K562 (cell line): ENCODE data around the gene LDAH. TPM values are rescaled to one million over a fixed set of nuclear protein-coding genes. Genes with fewer than 3 reads are reported as not detected.

Source experiments
- ATAC-seq: fragments of 200-7000 bp; cut with Tn5 transposase; 3 replicates; pipeline ENCODE4 v1.9.1; 2020; ENCODE audit warnings: moderate library complexity
- BruUV-seq: library from RNA; stranded (reverse); fragments of 400-500 nt; replicated peaks from 2 replicates; lab custom pipeline; 2021; lab: Mats Ljungman, UMichigan
- CTCF ChIA-PET: fragments of 300-600 bp; formaldehyde crosslinking; extraction: SDS; loops from one replicate; lab custom pipeline; 2021; ENCODE audit warnings: low intra/inter-chr PET ratio; lab: Yijun Ruan, JAX
- POLR2A ChIA-PET: fragments of 300-600, 350-650 bp; sonication (Branson Sonifier 250); formaldehyde crosslinking; extraction: SDS; loops from one replicate; lab custom pipeline; 2021; ENCODE audit warnings: antibody characterized with exemption, inconsistent platforms; lab: Yijun Ruan, JAX
- DNase-seq, 4 experiments: peaks; one replicate each; pipeline versions ENCODE4 v3.0.0 to v3.0.0-alpha.2; 2011 to 2018; ENCODE audit warnings: low spot score in 3 of 4, mixed read lengths in 3 of 4; ENCODE audit errors: extremely low read depth in 1 of 4
- FAIRE-seq: peaks from 2 replicates; lab custom pipeline; 2011; peaks lifted over from hg19 to GRCh38; lab: Jason Lieb, UNC
- H2AFZ ChIP-seq: 2 replicates; pipeline ENCODE4 v1.6.0; 2011; ENCODE audit warnings: low read depth, low read length, control low read depth, inconsistent platforms
- H3K27ac ChIP-seq: fragments of 200-600 bp; 3 replicates; pipeline ENCODE4 v1.8.0; 2011; ENCODE audit warnings: low read depth, mild to moderate bottlenecking, control low read depth, inconsistent platforms, low read length, moderate library complexity, mixed read lengths; ENCODE audit errors: extremely low read depth
- H3K27me3 ChIP-seq, 2 experiments: fragments of 300-600 bp in 1 of 2; 2 replicates in 1 of 2; 3 replicates in 1 of 2; pipeline versions ENCODE4 v1.6.0 to v1.8.0; 2011; ENCODE audit warnings: inconsistent platforms in 2 of 2, low read length in 2 of 2, mild to moderate bottlenecking in 1 of 2, mixed read lengths in 1 of 2, moderate library complexity in 1 of 2; ENCODE audit not compliant: control insufficient read depth in 2 of 2, insufficient read depth in 2 of 2
- H3K36me3 ChIP-seq: fragments of 300-600 bp; 3 replicates; pipeline ENCODE4 v1.8.0; 2011; ENCODE audit warnings: mild to moderate bottlenecking, low read length, inconsistent platforms; ENCODE audit not compliant: control insufficient read depth, insufficient read depth
- H3K4me1 ChIP-seq, 2 experiments: fragments of 200-600 bp in 1 of 2; replicated peaks in 1 of 2; 2 replicates in 1 of 2; 3 replicates in 1 of 2; pipeline versions ENCODE4 v1.5.1 to v1.8.0; 2011; ENCODE audit warnings: inconsistent platforms in 2 of 2, low read length in 2 of 2, mild to moderate bottlenecking in 1 of 2, mixed read lengths in 1 of 2, moderate library complexity in 1 of 2; ENCODE audit not compliant: control insufficient read depth in 2 of 2, insufficient read depth in 2 of 2
- H3K4me2 ChIP-seq: 2 replicates; pipeline ENCODE4 v1.6.1; 2011; ENCODE audit warnings: low read length, control low read depth, inconsistent platforms, mixed read lengths; ENCODE audit not compliant: insufficient read depth
- H3K4me3 ChIP-seq: fragments of 200-600 bp; sonication (generic), shearing (Covaris generic); 2 replicates; pipeline ENCODE4 v1.5.1; 2016; ENCODE audit warnings: control low read depth, inconsistent platforms
- H3K79me2 ChIP-seq: fragments of 200-600 bp; 3 replicates; pipeline ENCODE4 v1.8.0; 2011; ENCODE audit warnings: low read length, inconsistent platforms; ENCODE audit not compliant: control insufficient read depth, insufficient read depth
- H3K9ac ChIP-seq, 2 experiments: 2 replicates each; pipeline versions ENCODE4 v1.6.0 to v1.6.1; 2011; ENCODE audit warnings: low read depth in 2 of 2, low read length in 2 of 2, control low read depth in 1 of 2, inconsistent platforms in 1 of 2, mild to moderate bottlenecking in 1 of 2, mixed read lengths in 1 of 2; ENCODE audit not compliant: insufficient read depth in 1 of 2
- H3K9me1 ChIP-seq: one replicate; pipeline ENCODE4 v1.6.0; 2011; ENCODE audit warnings: inconsistent platforms, mild to moderate bottlenecking, low read length, moderate library complexity; ENCODE audit not compliant: control insufficient read depth, insufficient read depth
- H3K9me3 ChIP-seq: replicated peaks from 2 replicates; pipeline ENCODE4 v1.5.1; 2011; ENCODE audit warnings: low read depth, low read length, inconsistent platforms; ENCODE audit not compliant: control insufficient read depth, insufficient read depth
- H4K20me1 ChIP-seq: replicated peaks from 2 replicates; pipeline ENCODE4 v1.6.1; 2011; ENCODE audit warnings: low read length, inconsistent platforms, mixed read lengths; ENCODE audit not compliant: control insufficient read depth, insufficient read depth
- ATF2 ChIP-seq: sonication (generic); formaldehyde crosslinking; IDR thresholded peaks from 2 replicates; pipeline ENCODE4 v1.8.1; 2022; ENCODE audit warnings: missing genetic modification reagents
- CEBPZ ChIP-seq: fragments of 150-350 bp; IDR thresholded peaks from 2 replicates; pipeline ENCODE4 v1.6.1; 2014; ENCODE audit warnings: low read depth, mild to moderate bottlenecking, low read length, borderline replicate concordance
- HOXB6 ChIP-seq: fragments of 250-450 bp; sonication (Bioruptor Pico); IDR thresholded peaks from 2 replicates; pipeline ENCODE4 v1.5.1; 2022; ENCODE audit warnings: mild to moderate bottlenecking, borderline replicate concordance
- L3MBTL2 ChIP-seq: fragments of 450-650 bp; IDR thresholded peaks from 2 replicates; pipeline ENCODE4 v1.6.1; 2016; ENCODE audit warnings: mild to moderate bottlenecking, moderate library complexity
- MAFK ChIP-seq: IDR thresholded peaks from 2 replicates; pipeline ENCODE4 v1.6.1; 2011; ENCODE audit warnings: low read length, improper control_type of control experiment
- RBBP5 ChIP-seq: fragments of 200-600 bp; sonication (generic); IDR thresholded peaks from 2 replicates; pipeline ENCODE4 v1.6.1; 2012; ENCODE audit warnings: borderline replicate concordance, mild to moderate bottlenecking, low read length, control low read depth, inconsistent platforms; ENCODE audit not compliant: insufficient read depth, poor library complexity, severe bottlenecking
- SNIP1 ChIP-seq: fragments of 450-650 bp; IDR thresholded peaks from 2 replicates; pipeline ENCODE4 v1.7.1; 2017; ENCODE audit warnings: low read depth, mild to moderate bottlenecking
- STAT5A ChIP-seq: IDR thresholded peaks from 2 replicates; pipeline ENCODE4 v1.6.1; 2012; ENCODE audit warnings: low read length, inconsistent platforms, borderline replicate concordance
- TBL1XR1 ChIP-seq, 2 experiments: IDR thresholded peaks; 2 replicates each; pipeline ENCODE4 v1.6.1; 2012; ENCODE audit warnings: improper control_type of control experiment in 2 of 2, low read length in 2 of 2, mild to moderate bottlenecking in 1 of 2
- TGIF2 ChIP-seq: sonication (generic); formaldehyde crosslinking; IDR thresholded peaks from 2 replicates; pipeline ENCODE4 v1.8.1; 2022; ENCODE audit warnings: mild to moderate bottlenecking, missing genetic modification reagents, moderate library complexity
- ZC3H11A ChIP-seq: IDR thresholded peaks from 2 replicates; pipeline ENCODE4 v1.6.1; 2012; ENCODE audit warnings: low read depth, low read length, improper control_type of control experiment
- ZNF436 ChIP-seq: fragments of 250-450, 450-650 bp; sonication (Bioruptor Pico); formaldehyde crosslinking; IDR thresholded peaks from 2 replicates; pipeline ENCODE4 v1.7.0; 2020; ENCODE audit warnings: mild to moderate bottlenecking
- ZSCAN32 ChIP-seq: fragments of 450-650 bp; formaldehyde crosslinking; IDR thresholded peaks from 2 replicates; pipeline ENCODE4 v1.4.0; 2020; ENCODE audit warnings: mild to moderate bottlenecking, moderate library complexity
- WGBS: fragments of 100-300 bp; shearing (Covaris generic); methylation state at CpG from one replicate; pipeline ENCODE4 v1.1.6; 2016; ENCODE audit warnings: low coverage, mixed read lengths; ENCODE audit not compliant: insufficient coverage; ENCODE audit errors: missing lambda C conversion rate; 5-methylcytosine and 5-hydroxymethylcytosine counted together
- in situ Hi-C: fragments of 300-500 bp; cut with MboI; formaldehyde crosslinking; loops from 4 replicates; pipeline ENCODE4 v1.15.0; 2018; ENCODE audit warnings: inconsistent platforms, mixed read lengths
- intact Hi-C: fragments of 100-400 bp; cut with micrococcal nuclease; formaldehyde crosslinking; loops from 2 replicates; pipeline ENCODE4 v1.14.2; 2022
- polyA plus RNA-seq, 8 experiments: library from polyadenylated mRNA; depleted of rRNA in 4 of 8; stranded (reverse) in 5 of 8; unstranded in 3 of 8; fragments of >200 nt; fragmentation: Nextera tagmentation in 2 of 8; fragmentation: Illumina TruSeq in 1 of 8; extraction: Ambion mirVana in 2 of 8; extraction: Trizol in 1 of 8; gene quantifications; 2 replicates each; pipeline versions ENCODE4 v1.2.1 to v1.2.3, GENCODE V29; 2011 to 2014; ENCODE audit warnings: inconsistent platforms in 1 of 8, missing spikeins in 1 of 8
- total RNA-seq, 7 experiments: library from RNA; depleted of rRNA in 6 of 7; stranded (reverse); fragments of >200 nt in 6 of 7; fragmentation: Illumina TruSeq in 2 of 7; extraction: Trizol in 2 of 7; gene quantifications; 2 replicates each; pipeline versions ENCODE4 v1.2.1 to v1.2.3, GENCODE V29; 2011 to 2021; ENCODE audit warnings: low replicate concordance in 1 of 7

LDAH gene
- total and polyA plus RNA-seq, 9 of the 15 experiments (the other 6 are each of a cell fraction or from before 2014, with no cell fraction given): 22.3 to 60.1 (median 40.0) TPM

GRCh38 chr2:20678780-20679179 lies 144.1 kb downstream of the LDAH start:
- TF ChIP-seq HOXB6 (CRISPR knock-in tag) (no peak), MAFK (no peak), ATF2 (CRISPR knock-in tag) (no peak), CEBPZ (no peak), RBBP5 (no peak), SNIP1 (no peak), ZC3H11A (no peak), L3MBTL2 (no peak), TGIF2 (CRISPR knock-in tag) (no peak), ZSCAN32 (CRISPR knock-in tag) (no peak), STAT5A (no peak), TBL1XR1 (IDR thresholded peaks at IDR 0.05; ENCODE audit: low read length in 2 of 2) (no peak), ZNF436 (CRISPR knock-in tag) (no peak)
- Histone ChIP-seq H3K4me1 (peaks cover 0 to 3% of the 10 kb centered on the region in 2 experiments; a peak in 1 of 5 replicates), H3K27ac (no peak overlapping the region), H3K4me2 (no peak overlapping the region), H3K79me2 (no peaks in the 10 kb centered on the region), H3K36me3 (peaks cover 11% of the 10 kb centered on the region; the same call in 2 of the 3 replicates), H3K9me1 (no peaks in the 10 kb centered on the region), H3K9me3 (no peaks in the 10 kb centered on the region), H4K20me1 (no peaks in the 10 kb centered on the region; the same call in 1 of the 2 replicates), H3K9ac (no peak overlapping the region), H3K27me3 (peaks cover 3 to 13% of the 10 kb centered on the region in 2 experiments; a peak in 4 of 5 replicates), H3K4me3 (no peak overlapping the region), H2AFZ (no peak overlapping the region)
- FAIRE-seq (no peak), ATAC-seq (no peak), DNase-seq (no peak)
- WGBS: 80% methylated on average over 2 of the region's 2 CpGs
- in situ Hi-C loops: no loop called here
- ChIA-PET CTCF (no interaction called here), POLR2A (interaction anchor here (0.6 kb wide), 1 partner anchor 10 kb away, joined by 3 read pairs; no protein-coding TSS in a partner anchor)
- no TSS peak for BruUV-seq
- intact Hi-C loops: no loop called here
